Measurements from ENCODE around the gene IBA57.
"Not testable (repeated sequence)": the region's sequence is repeated elsewhere in the genome, so short reads cannot be mapped to it uniquely, and the experiment has no call there.

The IBA57 gene

DNA sequence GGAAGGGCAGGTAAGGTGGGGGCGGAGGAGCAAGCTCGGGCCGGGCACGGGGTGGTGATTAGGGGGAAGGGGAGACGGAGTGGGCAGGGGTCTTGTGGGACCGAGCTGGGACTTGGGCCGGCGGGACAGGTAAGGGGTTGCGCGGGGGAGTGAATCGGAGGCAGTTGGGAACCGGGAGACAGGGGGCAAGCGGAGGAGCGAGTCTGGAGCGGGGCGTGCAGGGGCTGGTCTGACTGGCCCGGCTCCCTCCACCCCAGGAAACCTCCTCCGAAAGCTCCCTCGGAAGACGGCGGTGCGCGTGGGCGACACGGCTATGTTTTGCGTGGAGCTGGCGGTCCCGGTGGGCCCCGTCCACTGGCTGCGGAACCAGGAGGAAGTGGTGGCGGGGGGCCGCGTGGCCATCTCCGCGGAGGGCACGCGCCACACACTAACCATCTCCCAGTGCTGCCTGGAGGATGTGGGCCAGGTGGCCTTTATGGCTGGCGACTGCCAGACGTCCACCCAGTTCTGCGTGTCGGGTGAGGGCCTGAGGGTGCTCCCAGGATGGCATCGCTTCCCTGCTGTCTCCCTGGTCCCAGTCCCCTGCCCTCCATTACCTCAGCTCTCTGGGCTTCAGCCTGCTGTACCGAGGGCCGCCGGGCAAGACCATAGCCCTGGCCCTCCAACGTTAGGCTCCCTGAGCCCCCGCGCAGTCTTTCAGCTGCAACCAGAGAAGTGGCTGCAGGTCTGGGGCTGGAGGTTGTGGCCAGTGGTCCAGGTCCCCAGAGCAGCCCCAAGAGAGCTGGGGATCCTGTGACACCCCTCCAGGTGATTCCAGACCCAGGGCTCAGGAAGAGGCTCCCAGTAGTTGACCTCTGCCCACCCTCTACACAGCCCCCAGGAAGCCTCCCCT, 48.6 kb downstream of the IBA57 start:
- no peak for DNase-seq

DNA sequence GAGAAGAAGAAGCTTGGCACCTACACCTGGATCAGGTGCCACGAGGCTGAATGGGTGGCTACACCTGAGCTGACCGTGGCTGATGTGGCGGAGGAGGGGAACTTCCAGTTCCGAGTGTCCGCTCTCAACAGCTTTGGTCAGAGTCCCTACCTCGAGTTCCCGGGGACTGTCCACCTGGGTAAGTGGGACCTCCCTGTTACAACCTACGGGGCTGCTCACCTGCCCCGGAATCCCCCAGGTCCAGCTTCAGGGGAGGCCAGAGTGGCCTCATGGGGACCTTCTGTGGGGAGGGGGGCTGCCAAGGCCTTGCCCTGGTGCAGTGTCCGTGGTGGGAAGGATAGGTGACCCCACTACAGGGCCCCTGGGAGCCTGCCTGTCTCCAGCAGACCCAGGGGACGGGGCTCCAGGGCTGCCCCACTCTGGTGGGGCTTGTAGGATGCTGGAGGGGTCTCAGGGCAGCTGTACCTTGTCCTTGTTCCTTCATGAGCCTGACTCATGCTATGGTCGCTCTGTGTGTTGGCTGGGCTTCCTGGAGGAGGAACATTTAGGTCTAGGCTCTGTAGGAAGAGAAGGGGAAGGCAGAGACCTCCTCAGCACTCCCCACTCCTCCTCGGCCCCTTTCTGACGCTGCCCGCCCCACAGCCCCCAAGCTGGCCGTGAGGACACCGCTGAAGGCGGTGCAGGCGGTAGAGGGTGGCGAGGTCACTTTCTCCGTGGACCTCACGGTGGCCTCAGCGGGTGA, 49.5 kb downstream of the IBA57 start:
- DNase-seq = no peak

DNA sequence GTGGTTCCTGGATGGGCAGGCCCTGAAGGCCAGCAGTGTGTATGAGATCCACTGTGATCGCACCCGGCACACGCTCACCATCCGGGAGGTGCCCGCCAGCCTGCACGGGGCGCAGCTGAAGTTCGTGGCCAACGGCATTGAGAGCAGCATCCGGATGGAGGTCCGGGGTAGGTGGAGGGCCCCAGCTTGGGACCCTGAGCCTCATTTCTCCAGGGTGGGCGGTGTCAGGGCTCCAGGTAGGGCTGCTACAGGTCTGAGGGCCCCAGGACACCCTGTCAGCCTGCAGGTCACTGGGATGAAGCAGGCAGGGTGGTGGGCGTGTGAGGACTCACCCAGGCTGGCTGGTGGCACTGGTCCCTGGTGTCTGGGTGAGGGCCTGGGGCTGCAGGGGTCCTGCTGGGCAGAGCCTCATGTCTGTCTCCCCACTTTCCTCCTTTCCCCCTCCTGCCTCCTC, 50.1 kb downstream of the IBA57 start:
- no peak for DNase-seq

DNA sequence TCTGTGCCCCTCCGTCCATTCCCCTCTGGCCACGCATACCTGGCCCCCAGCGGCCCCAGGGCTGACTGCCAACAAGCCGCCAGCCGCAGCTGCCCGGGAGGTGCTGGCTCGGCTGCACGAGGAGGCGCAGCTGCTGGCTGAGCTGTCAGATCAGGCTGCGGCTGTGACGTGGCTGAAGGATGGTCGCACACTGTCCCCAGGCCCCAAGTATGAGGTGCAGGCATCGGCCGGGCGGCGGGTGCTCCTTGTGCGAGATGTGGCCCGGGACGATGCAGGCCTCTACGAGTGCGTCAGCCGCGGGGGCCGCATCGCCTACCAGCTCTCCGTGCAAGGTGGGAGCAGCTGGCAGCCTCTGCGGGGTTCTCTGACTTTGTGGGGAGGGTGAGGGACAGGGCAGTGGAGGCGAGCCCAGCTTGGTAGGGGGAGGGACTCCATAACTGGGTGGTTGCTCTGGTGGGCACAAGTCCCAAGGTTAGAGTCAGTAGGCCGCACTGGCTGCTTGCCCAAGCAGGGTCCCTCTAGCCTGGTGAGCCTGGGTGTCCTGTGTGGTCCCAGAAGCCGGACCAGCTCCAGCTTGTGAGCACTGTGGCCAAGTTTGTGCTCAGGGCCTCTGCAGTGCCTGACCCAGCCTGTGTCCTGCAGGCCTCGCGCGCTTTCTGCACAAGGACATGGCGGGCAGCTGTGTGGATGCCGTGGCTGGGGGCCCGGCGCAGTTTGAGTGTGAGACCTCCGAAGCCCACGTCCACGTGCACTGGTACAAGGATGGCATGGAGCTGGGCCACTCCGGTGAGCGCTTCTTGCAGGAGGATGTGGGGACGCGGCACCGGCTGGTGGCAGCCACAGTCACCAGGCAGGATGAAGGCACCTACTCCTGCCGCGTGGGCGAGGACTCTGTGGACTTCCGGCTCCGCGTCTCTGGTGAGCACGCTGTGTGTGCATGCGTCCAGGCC, 51.0 kb downstream of the IBA57 start:
- DNase-seq = no peak

DNA sequence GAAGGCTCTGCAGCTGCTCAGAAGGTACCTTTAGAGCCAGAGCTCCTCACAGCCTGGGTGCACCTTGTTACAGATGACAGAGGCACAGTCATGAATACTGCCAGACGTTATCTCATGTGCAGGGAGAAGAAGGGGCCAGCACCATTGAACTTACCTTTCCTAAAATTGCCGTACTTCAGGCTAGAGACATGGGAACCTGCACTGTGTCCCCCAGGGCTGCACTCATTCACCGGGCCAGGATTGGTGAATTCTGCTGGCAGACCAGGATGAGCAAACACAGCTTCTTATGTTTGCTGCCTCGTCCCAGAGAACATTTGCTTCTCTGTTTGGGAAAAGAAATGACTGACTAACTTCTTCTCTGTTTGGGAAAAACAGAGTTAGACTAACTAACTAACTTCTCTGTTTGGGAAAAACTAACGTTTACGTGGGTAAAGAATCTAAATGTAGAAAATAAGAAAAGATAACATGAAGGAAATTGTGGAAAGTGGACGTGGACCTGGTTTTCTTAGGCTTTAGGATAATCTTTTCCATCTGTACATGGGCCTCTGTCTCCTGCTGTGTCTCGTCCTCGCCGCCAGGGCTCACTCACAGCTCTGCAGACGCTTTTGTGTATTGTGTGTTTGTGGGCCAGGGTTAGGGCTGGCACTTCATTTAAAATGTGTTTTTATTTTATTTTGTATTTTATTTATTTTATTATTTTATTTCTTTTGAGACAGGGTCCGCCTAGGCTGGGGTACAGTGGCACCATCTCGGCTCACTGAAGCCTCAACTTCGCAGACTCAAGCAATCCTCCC, 52.1 kb downstream of the IBA57 start:
- DNase-seq = no peak

DNA sequence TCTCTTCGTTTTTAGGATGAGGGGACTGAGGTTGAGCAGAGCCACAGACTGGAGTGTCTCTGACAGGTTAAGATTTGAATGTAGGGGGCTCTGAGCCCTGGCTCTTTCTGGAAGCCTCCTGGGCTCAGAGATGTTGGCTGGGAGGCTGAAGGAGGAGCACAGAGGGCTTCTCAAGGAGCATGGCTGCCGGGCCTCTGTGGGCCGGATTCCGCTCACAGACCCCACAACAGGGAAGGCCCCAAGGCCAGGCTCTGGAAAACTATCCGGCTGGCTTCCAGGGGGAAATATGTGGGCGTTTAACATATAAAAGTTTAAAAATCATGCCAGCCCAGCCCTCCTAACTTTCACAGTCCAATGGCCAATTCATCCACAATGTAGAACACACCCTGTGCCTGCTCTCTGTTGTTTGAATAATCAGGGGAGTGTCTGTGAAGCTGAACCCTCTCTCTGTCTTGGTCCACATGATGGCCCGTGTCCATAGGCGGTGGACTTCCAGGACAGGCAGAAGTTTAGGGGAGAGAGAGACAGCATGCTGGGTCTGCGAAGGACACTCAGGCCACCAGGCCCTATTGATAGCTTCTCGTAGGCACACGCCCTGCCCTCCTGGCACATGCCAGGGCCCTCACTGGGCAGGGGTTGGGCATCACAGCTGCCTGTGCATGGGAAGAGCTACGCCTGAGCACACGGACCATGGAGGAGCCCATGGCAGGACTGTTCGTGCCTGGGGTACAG, 53.1 kb downstream of the IBA57 start:
- DNase-seq = no peak

DNA sequence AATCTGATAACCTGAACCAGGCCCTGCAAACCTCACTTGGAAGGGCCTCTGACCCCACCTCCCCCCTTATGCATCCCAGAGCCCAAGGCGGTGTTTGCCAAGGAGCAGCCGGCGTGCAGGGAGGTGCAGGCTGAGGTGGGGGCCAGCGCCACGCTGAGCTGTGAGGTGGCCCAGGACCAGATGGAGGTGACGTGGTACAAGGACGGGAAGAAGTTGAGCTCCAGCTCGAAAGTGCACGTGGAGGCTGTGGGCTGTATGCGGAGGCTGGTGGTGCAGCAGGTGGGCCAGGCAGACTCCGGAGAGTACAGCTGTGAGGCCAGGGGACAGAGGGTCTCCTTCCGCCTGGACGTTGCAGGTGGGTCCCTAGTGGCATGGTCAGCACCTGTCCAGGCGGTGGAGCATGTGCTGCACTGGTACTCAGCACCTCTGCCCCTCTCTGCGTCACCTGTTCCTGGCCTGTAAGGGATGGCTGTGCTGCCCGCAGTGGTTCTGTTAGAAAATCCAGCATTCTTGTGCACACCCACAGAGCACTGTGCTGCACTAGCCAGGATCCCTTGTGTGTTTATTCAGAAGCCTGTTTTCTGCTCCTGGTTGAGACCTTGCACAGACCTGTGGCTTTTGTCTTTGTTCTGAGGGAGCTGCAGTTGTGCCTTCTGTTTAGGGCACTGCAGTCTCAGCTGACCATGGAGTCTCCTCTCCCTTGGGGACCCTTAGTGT, 53.8 kb downstream of the IBA57 start:
- DNase-seq = no peak

DNA sequence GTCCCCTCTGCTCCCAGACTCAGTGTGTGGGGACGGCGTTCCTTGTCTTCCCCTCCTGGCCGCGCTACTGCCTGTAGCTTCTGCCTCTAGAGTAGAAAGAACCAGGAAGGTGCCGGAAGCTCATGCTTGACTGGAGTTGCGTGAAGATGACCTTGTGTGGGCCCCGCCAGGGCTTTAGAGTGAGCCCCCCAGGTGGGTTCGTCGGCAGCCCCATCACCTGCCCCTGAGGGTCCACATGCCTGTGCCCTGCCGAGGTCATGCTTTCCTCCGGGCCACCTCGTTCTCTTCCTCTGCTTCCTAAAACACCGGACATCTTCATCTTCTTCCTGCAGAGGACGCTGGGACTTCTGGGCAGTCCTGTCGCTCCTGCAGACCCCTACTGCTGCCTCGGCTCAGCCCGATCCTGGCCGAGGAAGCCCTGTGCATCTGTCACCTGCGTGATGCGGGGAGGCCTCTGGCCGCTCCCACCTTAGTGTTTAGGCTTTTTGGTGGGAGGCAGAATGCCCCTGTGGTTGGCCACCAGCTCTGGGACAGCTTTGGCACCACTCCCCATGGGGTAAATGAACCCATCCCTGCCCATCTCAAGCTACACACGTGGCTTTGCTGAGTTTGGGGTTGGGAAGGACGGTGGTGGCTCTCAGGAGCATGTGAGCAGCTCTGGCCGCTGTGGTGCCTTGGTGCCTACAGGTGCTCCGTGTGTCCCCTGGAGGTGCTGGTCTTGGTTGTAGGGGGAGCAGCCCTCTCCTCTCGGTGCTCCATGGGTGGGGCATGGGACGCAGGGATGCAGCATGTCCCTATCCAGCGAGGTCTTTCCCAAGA, 54.6 kb downstream of the IBA57 start:
- DNase-seq = no peak

DNA sequence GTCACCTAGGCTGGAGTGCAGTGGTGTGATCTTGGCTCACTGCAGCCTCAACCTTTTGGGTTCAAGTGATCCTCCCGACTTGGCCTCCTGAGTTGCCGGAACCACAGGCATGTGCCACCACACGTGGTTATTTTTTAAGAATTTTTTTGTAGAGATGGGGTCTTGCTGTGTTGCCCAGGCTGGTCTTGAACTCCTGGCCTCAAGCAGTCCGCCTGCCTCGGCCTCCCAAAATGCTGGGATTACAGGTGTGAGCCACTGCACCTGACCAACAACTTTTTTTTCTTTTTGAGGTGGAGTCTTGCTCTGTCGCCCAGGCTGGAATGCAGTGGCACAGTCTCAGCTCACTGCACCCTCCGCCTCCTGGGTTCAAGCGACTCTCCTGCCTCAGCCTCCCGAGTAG, 55.5 kb downstream of the IBA57 start:
- DNase-seq = not testable (repeated sequence)

DNA sequence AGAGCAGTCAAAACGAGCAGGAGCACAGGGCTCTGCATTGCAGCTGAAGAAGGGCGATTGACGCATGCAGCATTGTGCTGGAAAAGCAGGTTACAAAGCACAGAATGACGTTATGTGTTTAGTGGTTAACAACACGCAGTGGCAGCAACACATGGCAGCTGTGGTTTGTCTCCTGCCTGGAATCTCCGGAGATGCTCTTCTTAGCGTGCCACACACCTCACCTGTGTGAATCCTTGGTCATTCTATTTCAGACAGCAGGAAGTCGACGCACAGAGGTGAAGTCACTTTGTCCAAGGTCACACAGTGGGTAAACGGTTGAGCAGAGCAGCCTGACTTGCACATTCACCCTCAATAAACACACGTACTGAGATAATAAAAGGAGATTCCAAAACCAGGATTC, 56.9 kb downstream of the IBA57 start:
- no peak for DNase-seq

DNA sequence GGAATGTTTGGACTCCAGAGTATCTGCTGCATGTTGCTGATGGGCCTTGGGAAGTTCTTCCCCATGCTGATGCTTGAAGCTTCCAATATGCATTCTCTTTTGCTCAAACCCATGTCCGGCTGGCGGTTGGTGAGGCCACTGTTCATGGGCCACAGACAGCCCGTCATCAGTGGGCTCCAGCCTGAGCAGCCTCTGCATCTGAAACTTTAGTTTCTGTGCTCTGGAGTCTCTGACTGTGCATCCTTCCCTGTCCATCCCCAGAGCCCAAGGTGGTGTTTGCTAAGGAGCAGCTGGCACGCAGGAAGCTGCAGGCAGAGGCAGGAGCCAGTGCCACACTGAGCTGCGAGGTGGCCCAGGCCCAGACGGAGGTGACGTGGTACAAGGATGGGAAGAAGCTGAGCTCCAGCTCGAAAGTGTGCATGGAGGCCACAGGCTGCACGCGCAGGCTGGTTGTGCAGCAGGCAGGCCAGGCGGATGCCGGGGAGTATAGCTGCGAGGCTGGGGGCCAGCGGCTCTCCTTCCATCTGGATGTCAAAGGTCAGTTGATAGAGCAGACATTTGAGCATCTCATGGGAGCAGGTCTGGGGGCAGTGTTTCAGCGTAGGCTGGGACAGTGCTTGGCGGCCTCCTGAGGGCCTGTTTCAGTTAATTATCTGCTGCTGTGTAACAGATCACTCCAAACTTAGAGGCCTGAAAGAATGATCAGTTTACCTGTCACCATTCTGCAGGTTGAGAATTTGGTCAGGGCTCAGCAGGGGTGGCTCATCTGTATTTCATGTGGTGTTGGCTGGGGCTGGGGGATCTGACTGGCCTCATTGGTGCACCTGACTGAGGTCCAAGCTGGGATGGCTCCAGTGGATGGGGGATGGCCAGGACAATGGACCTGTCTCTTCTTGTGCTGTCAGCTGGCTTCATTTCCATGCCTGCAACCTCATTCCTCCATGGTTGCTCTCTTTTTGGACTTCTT, 58.9 kb downstream of the IBA57 start:
- DNase-seq = no peak

DNA sequence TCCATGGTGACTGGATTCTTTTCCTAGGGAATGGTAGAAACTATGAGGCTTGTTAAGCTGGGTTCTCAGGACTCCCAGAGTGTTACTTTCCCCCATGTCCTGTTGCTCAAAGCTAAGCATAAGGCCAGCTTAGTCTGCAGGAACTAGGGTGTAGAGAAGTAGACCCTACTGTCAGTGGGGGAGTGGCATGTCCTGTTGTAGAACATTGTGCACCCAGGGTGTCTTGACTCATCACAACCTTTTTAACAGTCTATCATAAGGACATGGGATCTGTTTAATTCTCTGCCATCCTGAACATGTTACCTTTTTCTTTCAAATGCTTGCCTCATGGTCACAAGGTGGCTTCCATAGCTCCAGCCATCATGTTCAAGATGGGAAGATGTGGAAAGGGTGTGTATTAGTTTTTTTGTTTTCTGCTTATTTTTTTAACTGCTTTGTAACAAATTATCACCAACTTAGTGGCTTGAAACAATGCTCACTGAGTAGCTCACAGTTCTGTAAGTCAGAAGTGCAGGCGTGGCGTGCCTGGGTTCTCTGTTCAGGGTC, 59.6 kb downstream of the IBA57 start:
- no peak for DNase-seq

DNA sequence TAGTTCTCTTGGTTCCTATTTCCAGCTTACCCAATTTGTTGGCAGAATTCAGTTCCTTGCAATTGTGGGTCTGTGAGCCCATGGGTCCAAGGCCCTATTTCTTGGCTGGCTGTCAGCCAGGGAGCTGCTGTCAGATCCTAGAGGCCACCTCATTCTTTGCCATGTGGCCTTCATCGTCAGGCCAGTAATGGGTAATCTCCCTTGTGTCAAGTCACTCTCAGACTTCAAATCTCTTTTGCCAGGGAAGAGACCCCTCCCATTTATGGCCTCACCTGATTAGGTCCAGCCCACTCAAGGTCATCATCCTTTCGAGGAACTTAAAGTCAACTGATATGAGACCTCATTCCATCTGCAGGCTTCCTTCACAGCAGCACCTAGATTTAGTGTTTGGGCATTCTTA, 60.1 kb downstream of the IBA57 start:
- DNase-seq = no peak

DNA sequence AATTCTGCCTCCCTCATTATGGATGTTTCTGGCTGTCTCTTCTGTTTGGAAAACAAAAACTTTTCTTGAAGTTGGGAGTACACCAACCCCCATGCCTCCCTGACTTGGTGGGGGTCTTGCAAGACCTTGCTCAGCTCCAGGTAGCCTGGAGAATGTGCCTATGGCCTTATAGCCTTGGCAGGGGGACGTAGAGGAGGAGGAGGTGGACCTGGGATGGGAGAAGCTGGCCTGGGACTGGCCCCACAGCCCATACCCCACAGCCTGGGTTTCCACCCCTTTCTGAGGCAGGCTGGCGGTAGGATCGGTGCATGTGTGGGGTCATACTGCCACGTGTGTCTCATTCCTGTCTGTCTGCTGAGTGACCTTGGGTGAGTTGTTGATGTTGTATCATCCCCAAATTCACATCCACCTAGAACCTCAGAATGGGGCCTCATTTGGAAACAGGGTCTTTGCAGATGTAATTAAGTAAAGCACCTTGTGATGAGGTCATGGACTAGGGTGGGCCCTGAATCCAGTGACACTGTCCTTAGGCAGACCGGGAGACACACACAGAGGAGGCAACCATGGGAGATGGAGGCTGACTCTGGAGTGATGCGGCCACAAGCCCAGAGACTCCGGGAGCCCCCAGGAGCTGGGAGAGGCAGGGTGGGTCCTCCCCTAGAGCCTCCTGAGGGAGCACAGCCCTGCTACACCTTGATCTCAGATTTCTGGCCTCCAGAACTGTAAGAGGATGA, 60.7 kb downstream of the IBA57 start:
- no peak for DNase-seq

DNA sequence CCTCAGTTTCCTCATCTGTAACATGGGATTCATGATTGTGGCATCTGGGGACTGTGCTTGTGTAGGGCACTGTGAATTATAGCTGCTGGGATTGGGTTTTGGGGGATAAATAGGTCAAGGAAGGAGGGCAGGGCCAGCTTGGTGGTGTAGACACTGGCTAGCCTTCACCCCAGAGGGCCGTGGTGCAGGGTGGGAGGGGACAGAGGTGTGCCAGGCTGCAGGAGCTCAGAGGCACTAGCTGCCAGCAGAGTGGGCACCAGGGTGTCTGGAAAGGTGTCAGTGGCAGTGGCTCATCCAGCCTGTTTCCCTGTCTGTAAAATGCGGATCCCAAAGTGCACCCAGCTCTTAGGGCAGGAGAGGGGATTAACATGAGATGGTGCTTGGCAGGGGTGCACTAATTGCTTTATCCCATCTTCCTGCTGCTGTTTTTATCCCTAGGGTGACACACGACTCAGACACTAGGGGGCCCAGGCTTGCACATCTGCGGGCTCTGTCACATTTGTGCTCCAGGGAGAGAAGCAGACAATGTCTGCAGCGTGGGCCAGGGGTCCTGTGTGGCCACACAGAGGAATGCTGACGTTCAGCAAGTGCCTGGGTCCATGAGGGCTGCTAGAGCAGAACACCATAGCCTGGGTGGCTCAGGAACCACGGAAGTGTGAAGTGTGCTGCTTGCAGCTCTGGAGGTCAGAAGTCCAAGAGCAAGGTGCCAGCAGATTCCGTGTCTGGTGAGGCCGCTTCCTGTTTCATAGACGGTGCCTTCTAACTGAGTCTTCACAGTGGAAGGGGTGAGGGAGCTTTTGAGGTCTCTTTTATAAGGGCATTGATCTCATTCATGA, 61.6 kb downstream of the IBA57 start:
- DNase-seq = no peak

DNA sequence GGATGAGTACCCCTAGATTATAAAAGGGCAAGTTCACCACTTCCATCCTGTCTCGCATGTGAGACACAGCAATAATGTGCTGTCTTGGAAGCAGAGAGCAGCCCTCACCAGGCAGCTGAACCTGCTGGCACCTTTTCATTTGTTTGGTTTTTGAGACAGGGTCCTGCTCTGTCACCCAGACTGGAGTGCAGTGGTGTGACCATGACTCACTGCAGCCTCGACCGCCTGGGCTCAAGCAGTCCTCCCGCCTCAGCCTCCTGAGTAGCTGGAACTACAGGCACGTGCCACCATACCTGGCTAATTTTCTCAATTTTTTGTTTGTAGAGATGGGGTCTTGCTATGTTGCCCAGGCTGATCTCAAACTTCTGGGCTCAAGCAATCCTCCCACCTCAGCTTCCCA, 62.5 kb downstream of the IBA57 start:
- not testable (repeated sequence) for DNase-seq

Measured in activated gamma-delta T cell (primary cell).